ENCODE results near the gene HSPA8. TPM values are rescaled to one million over a fixed set of nuclear protein-coding genes. Genes with fewer than 3 reads are reported as not detected.

HSPA8 gene
- total and polyA plus RNA-seq, 10 donors = 110 to 1,026 (median 639) TPM

GRCh38 chr11:123063826-123064657, 2.1 kb upstream of the HSPA8 start:
- Histone ChIP-seq H3K27me3 (replicated peaks in 1 of 7) (no peaks in the 10 kb centered on the region), H3K9me3 (no peaks in the 10 kb centered on the region), H3K36me3 (peaks cover 0 to 29% (median 20%) of the 10 kb centered on the region in 6 donors), H3K4me1 (peaks cover 36 to 83% (median 66%) of the 10 kb centered on the region in 6 donors), H3K4me3 (peak overlapping the region in 7 of 8 donors; percentile 59 to 100 (median 91)), H3K27ac (peak overlapping the region; percentile 99 to 100 (median 100))
- 29 to 37% (median 32%) methylated on average over 9 of the region's 9 CpGs for WGBS, 5 donors
- no peak for DNase-seq
- no peak for TF ChIP-seq POLR2AphosphoS5 (IDR thresholded peaks at IDR 0.05)
- TF ChIP-seq POLR2A (IDR thresholded peaks at IDR 0.05) = no peak
- no peak for TF ChIP-seq CTCF (IDR thresholded peaks at IDR 0.05 in 8 of 11, conservative IDR thresholded peaks at IDR 0.05 in 3 of 11)
- intact Hi-C loops (cut with DNase I; ENCODE audit: low total_unique reads) = no loop called here

- DNase-seq = no peak
- Histone ChIP-seq H3K4me3 (peak overlapping the region; percentile 56 to 100 (median 90)), H3K36me3 (peaks cover 4 to 38% (median 29%) of the 10 kb centered on the region in 6 donors), H3K27me3 (replicated peaks in 1 of 7) (no peaks in the 10 kb centered on the region), H3K9me3 (no peaks in the 10 kb centered on the region), H3K27ac (peak overlapping the region; percentile 99 to 100 (median 100)), H3K4me1 (peaks cover 45 to 83% (median 68%) of the 10 kb centered on the region in 6 donors)
- no peak for TF ChIP-seq CTCF (IDR thresholded peaks at IDR 0.05 in 8 of 11, conservative IDR thresholded peaks at IDR 0.05 in 3 of 11)
- peak in 1 of 3 donors; percentile 2 for TF ChIP-seq POLR2A (IDR thresholded peaks at IDR 0.05)
- no peak for TF ChIP-seq POLR2AphosphoS5 (IDR thresholded peaks at IDR 0.05)
- intact Hi-C loops (cut with DNase I; ENCODE audit: low total_unique reads) = no loop called here
- WGBS, 5 donors = 2 to 4% (median 3%) methylated on average over 36 to 37 of the region's 37 CpGs
These were observed 1.2 kb upstream of the HSPA8 start for GRCh38 chr11:123062892-123063825.

- H3K36me3 ChIP-seq = peaks cover 4 to 46% (median 38%) of the 10 kb centered on the region in 6 donors
- intact Hi-C loops (cut with DNase I; ENCODE audit: low total_unique reads) = no loop called here
- H3K4me1 ChIP-seq = peaks cover 53 to 83% (median 71%) of the 10 kb centered on the region in 6 donors
- no peaks in the 10 kb centered on the region for H3K27me3 ChIP-seq (replicated peaks in 1 of 7)
- TF ChIP-seq POLR2A (IDR thresholded peaks at IDR 0.05) = peak in 1 of 3 donors; percentile 41
- TF ChIP-seq POLR2AphosphoS5 (IDR thresholded peaks at IDR 0.05) = peak; percentile 85 to 97 (median 95)
- peak in 2 of 11 experiments; percentile 2 to 46 for TF ChIP-seq CTCF (IDR thresholded peaks at IDR 0.05 in 8 of 11, conservative IDR thresholded peaks at IDR 0.05 in 3 of 11)
- no peaks in the 10 kb centered on the region for H3K9me3 ChIP-seq
- peak; percentile 100 for DNase-seq
- 0 to 1% (median 0%) methylated on average over 54 to 63 of the region's 63 CpGs for WGBS, 5 donors
- peak overlapping the region; percentile 99 to 100 (median 100) for H3K27ac ChIP-seq
- H3K4me3 ChIP-seq = peak overlapping the region; percentile 66 to 100 (median 96)
These were observed 389 bp upstream of the HSPA8 start for GRCh38 chr11:123062158-123062891.
